ENCODE measurements around the gene MAG. TPM values are rescaled to one million over a fixed set of nuclear protein-coding genes. Genes with fewer than 3 reads are reported as not detected.

The MAG gene
- total and polyA plus RNA-seq, 2 of the 13 experiments (the other 11 are each of a cell fraction or from before 2014, with no cell fraction given) = 0.20 to 1.3 TPM

GRCh38 chr19:35253316-35254286 is 38.4 kb upstream of the MAG start (continued):
- TF ChIP-seq PITX1 (CRISPR knock-in tag; IDR thresholded peaks at IDR 0.05) (no peak), NCOA2 (CRISPR knock-in tag; IDR thresholded peaks at IDR 0.05) (peak; percentile 58; the same call in 1 of the 2 replicates), ZNF816 (CRISPR knock-in tag; IDR thresholded peaks at IDR 0.05; ENCODE audit: borderline replicate concordance) (no peak), POLR2G (IDR thresholded peaks at IDR 0.05; ENCODE audit: low read depth, low read length) (no peak), MYNN (CRISPR knock-in tag; IDR thresholded peaks at IDR 0.05; ENCODE audit: low read depth) (no peak), HMGA1 (CRISPR knock-in tag; conservative IDR thresholded peaks at IDR 0.05) (no peak), ZNF292 (CRISPR knock-in tag; IDR thresholded peaks at IDR 0.05; ENCODE audit: borderline replicate concordance, low read depth) (no peak; the same call in 1 of the 2 replicates), ZNF142 (CRISPR knock-in tag; IDR thresholded peaks at IDR 0.05) (0 out of 2 replicates have a peak, but pooled peaks have one; percentile 45), ZNF704 (CRISPR knock-in tag; IDR thresholded peaks at IDR 0.05; ENCODE audit: borderline replicate concordance) (no peak), ZNF83 (CRISPR knock-in tag; IDR thresholded peaks at IDR 0.05; ENCODE audit: borderline replicate concordance) (no peak), ZNF20 (CRISPR knock-in tag; IDR thresholded peaks at IDR 0.05) (no peak), CENPT (CRISPR knock-in tag; IDR thresholded peaks at IDR 0.05; ENCODE audit: low read depth) (no peak), CENPX (CRISPR knock-in tag; IDR thresholded peaks at IDR 0.05) (no peak), RBM39 (IDR thresholded peaks at IDR 0.05; ENCODE audit: low read depth, low read length, poor library complexity, severe bottlenecking) (no peak), ZNF790 (CRISPR knock-in tag; IDR thresholded peaks at IDR 0.05; ENCODE audit: borderline replicate concordance) (no peak), ZNF512 (CRISPR knock-in tag; IDR thresholded peaks at IDR 0.05) (no peak)
- TF ChIP-seq, protein P1, sequence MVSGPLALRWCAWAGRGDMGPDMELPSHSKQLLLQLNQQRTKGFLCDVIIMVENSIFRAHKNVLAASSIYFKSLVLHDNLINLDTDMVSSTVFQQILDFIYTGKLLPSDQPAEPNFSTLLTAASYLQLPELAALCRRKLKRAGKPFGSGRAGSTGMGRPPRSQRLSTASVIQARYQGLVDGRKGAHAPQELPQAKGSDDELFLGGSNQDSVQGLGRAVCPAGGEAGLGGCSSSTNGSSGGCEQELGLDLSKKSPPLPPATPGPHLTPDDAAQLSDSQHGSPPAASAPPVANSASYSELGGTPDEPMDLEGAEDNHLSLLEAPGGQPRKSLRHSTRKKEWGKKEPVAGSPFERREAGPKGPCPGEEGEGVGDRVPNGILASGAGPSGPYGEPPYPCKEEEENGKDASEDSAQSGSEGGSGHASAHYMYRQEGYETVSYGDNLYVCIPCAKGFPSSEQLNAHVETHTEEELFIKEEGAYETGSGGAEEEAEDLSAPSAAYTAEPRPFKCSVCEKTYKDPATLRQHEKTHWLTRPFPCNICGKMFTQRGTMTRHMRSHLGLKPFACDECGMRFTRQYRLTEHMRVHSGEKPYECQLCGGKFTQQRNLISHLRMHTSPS (CRISPR knock-in tag; IDR thresholded peaks at IDR 0.05; ENCODE audit: low read depth) = no peak
